Measurements from ENCODE around the gene CELF5.

Gene CELF5

DNA sequence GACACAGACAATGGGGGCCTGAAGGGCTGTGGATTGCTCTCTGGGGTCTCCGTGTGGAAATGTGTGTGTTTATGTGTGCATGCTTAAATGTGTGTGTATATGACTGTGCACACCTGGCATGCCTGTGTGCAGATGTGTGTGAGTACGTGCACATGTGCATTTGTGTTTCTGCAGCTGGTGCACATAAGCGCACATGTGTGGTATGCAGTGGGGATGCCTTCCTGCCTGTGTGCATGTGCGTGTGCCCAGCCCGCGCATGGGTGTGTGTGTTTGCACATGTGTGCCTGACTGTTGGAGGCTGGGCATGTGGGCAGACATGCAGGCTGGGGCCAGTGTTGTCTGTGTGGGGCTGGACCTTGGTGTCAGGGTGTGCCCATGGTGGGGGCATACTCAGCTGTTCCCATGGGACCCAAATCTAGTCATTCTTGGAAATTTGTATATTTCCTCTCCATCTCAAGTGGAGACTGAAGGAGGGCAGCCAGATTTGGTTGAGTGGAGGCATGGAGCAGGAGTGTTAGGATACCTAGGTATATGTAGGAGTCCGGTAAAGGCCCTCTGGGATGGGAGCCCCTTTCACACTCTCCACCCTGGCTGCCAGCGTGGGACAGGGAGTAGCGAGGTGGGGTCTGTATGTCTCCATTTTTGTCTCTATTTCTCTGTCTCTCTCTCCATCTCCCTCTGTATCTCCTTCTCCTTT, 49.9 kb downstream of the CELF5 start:
- no peak for DNase-seq (ENCODE audit: extremely low read depth, low read depth)
- TF ChIP-seq, protein P1, sequence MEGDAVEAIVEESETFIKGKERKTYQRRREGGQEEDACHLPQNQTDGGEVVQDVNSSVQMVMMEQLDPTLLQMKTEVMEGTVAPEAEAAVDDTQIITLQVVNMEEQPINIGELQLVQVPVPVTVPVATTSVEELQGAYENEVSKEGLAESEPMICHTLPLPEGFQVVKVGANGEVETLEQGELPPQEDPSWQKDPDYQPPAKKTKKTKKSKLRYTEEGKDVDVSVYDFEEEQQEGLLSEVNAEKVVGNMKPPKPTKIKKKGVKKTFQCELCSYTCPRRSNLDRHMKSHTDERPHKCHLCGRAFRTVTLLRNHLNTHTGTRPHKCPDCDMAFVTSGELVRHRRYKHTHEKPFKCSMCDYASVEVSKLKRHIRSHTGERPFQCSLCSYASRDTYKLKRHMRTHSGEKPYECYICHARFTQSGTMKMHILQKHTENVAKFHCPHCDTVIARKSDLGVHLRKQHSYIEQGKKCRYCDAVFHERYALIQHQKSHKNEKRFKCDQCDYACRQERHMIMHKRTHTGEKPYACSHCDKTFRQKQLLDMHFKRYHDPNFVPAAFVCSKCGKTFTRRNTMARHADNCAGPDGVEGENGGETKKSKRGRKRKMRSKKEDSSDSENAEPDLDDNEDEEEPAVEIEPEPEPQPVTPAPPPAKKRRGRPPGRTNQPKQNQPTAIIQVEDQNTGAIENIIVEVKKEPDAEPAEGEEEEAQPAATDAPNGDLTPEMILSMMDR (IDR thresholded peaks at IDR 0.05; ENCODE audit: low read depth, low read length), result no peak

DNA sequence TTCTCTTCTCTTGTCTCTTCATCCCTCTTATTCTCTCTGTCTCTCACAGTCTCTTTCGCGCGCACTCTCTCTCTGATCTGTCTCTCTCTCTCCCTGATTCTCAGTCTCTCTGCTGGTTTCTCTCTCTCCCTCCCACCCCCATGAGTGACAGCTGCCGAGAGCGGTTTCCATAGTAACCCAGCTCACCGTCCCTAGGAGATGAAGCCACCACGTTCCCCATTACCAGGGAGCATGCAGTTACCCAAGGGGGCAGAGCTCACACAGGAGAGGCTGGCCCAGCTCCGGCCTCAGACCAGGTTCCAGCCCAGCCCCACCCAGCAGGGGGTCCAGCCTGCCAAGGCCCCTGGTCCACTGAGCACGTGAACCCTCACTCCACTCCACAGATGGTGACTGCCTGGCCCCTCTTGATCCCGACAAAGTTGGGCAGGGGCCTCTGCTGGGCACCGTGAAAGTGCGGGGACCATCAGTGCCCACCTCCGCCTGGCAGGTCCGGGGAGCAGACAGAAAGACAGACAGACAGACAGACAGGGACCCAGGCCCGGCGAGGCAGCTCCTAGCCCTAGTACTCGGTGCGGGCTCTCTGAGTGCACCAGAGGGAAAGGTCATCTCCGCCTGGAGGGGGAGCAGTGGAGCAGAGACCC, 50.6 kb downstream of the CELF5 start:
- no peak for DNase-seq (ENCODE audit: extremely low read depth, low read depth)

DNA sequence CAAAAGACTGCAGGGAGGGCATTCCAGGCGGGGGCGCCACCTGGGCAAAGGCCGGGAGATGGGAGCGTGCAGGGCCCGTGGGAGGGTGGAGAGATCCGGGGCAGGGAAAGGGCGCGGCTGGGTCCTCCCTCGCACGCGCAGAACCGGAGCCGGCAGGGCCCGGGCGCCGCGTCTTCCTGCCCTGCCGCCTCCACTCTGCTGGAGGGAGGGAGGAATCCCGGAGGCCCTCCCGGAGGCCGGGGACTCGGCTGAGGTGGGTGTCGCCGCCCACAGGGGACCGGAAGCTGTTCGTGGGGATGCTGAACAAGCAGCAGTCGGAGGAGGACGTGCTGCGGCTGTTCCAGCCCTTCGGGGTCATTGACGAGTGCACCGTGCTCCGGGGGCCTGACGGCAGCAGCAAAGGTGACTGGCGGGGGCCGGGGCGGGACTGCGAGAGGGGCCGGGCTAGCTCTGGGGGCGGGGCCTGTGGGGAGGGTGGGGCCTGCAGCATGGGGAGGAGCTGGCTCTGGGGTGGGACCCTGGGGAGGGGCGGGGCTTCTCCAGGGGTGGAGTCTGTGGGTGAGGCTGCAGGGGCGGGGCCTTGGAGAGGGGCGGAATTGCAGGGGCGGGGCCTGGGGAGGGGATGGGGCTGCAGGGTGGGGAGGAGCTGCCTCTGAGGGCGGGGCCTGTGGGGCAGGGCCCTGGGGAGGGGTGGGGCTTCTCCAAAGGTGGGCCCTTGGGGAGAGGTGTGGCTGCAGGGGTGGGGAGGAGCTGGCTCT, 51.3 kb downstream of the CELF5 start:
- TF ChIP-seq, protein P1 (IDR thresholded peaks at IDR 0.05; ENCODE audit: low read depth, low read length), result no peak
- DNase-seq (ENCODE audit: extremely low read depth, low read depth), result peak; percentile 46

More for the DNA sequence above, 50.6 kb downstream of the CELF5 start:
- TF ChIP-seq, protein P1 (IDR thresholded peaks at IDR 0.05; ENCODE audit: low read depth, low read length), result peak; percentile 52

DNA sequence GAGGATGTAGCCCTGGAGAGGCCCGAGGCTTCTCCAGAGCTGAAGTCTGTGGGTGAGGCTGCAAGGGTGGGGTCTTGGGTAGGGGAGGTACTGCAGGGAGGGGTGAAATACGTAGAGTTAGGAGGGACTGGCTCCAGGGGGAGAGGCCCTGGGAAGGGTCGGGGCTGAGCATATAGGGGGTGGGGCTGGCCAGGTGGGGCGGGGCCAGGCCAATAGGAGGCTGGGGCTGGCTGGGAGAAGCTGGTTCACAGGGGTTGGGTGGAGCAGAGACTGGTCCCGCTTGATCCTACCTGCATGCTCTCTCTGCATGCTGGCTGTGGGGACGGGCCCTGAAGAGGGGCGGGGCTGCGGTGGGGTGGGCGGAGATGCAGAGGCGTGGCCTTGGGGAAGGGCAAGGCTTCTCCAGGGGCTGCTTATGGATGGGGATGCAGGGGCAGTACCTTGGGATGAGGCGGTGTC, 51.9 kb downstream of the CELF5 start:
- TF ChIP-seq, protein P1 (IDR thresholded peaks at IDR 0.05; ENCODE audit: low read depth, low read length), result no peak
- no peak for DNase-seq (ENCODE audit: extremely low read depth, low read depth)

DNA sequence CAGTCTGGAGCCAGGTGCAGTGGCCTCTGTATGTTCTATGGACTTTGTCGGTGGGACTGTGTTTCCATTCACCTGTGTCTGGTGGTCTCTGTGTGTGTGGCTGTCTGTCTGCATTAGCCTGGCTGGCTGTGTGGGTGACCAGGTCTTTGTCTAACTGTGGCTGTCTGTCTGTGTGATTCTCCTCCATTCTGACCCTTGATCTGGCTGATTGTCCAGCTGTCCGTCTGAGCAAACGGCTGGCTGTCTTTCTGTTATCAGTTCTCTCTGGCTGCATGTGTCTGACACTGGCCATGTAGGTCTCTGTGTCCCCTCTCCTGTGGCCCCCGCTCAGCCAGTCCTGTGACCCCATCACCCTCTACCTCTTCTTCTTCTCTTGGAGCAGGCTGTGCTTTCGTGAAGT, 53.2 kb downstream of the CELF5 start:
- TF ChIP-seq, protein P1 (IDR thresholded peaks at IDR 0.05; ENCODE audit: low read depth, low read length), result no peak
- DNase-seq (ENCODE audit: extremely low read depth, low read depth), result no peak

DNA sequence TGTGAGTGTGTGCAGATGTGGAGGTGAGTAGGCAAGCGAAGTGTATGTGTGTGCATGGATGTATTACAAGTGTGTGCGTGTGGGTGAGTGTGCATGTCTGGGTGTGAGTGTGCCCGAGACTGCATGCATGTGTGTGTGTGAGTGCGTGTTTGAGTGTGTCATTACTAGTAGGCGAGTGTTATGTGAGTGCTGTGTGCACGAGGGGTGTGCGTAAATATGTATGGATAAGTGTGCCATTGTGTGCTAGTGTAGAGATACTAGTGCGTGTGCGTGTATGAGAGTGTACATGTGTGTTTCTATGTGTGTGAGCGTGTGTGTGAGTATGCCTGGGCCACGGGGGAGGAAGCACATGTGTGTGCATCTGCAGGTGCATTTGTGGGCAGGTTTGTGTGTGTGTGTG, 53.8 kb downstream of the CELF5 start:
- TF ChIP-seq, protein P1 (IDR thresholded peaks at IDR 0.05; ENCODE audit: low read depth, low read length), result no peak

DNA sequence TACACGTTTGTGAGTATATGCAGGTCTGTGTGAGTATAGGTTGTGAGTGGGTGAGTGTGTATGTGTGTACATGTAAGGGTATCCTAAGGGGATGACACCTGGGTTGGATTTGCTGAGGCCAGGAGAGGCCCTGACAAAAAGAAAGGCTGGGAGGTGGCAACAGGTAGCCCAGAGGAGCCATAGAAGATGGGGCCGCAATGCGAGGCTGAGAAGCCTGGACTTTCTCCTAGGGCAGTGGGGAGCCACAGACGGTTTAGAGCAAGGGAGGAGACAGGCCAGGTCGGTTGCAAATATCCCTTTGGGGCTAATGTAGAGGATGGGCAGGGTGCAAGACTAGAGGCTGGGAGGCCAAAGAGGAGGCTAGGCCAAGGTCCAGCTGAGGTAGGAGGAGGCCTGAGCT, 54.3 kb downstream of the CELF5 start:
- TF ChIP-seq, protein P1 (IDR thresholded peaks at IDR 0.05; ENCODE audit: low read depth, low read length), result no peak
- DNase-seq (ENCODE audit: extremely low read depth, low read depth), result no peak

More for the DNA sequence above, 53.8 kb downstream of the CELF5 start:
- no peak for DNase-seq (ENCODE audit: extremely low read depth, low read depth)
